CD4-positive, alpha-beta memory T cell (primary cell): Measurements from ENCODE around the gene FAM131B. TPM values are rescaled to one million over a fixed set of nuclear protein-coding genes. Genes with fewer than 3 reads are reported as not detected.
A peak's percentile ranks its signal among the peaks of the same experiment; 100 is the strongest.

Source experiments
- CTCF ChIA-PET: fragments of 350-600 bp; sonication (Branson Sonifier 250); formaldehyde crosslinking; loops from one replicate; lab custom pipeline; 2021; ENCODE audit warnings: inconsistent platforms; ENCODE audit not compliant: partially characterized antibody; lab: Charles Lee
- POLR2A ChIA-PET: fragments of 350-600 bp; sonication (Branson Sonifier 250); formaldehyde crosslinking; loops from one replicate; lab custom pipeline; 2021; ENCODE audit not compliant: partially characterized antibody; lab: Charles Lee
- DNase-seq, 5 donors: peaks; one replicate each; pipeline versions ENCODE4 v3.0.0 to v3.0.0-alpha.2; 2020 to 2022; ENCODE audit warnings: mixed read lengths in 1 of 5
- H3K27ac ChIP-seq: one replicate; pipeline ENCODE4 v1.7.0; 2013; ENCODE audit warnings: low read depth, low read length
- H3K27me3 ChIP-seq: 2 replicates; pipeline ENCODE4 v1.7.0; 2013; ENCODE audit warnings: mild to moderate bottlenecking, low read length, moderate library complexity; ENCODE audit not compliant: insufficient read depth
- H3K36me3 ChIP-seq: 2 replicates; pipeline ENCODE4 v1.7.0; 2013; ENCODE audit warnings: mild to moderate bottlenecking, low read length, moderate library complexity; ENCODE audit not compliant: insufficient read depth
- H3K4me1 ChIP-seq: 2 replicates; pipeline ENCODE4 v1.7.0; 2013; ENCODE audit warnings: mild to moderate bottlenecking, low read length, moderate library complexity; ENCODE audit not compliant: insufficient read depth
- H3K4me3 ChIP-seq, 2 donors: one replicate each; pipeline ENCODE4 v1.7.0; 2013; ENCODE audit warnings: low read length in 2 of 2, mild to moderate bottlenecking in 1 of 2
- H3K9me3 ChIP-seq, 2 donors: one replicate each; pipeline ENCODE4 v1.7.0; 2013; ENCODE audit warnings: low read length in 2 of 2, control low read depth in 1 of 2; ENCODE audit not compliant: control insufficient read depth in 1 of 2
- H3K27ac Mint-ChIP-seq, 7 donors: one replicate each; pipeline ENCODE4 v1.8.0; 2020 to 2021; ENCODE audit warnings: mixed read lengths in 7 of 7, mild to moderate bottlenecking in 6 of 7, inconsistent platforms in 3 of 7, moderate library complexity in 3 of 7
- H3K27me3 Mint-ChIP-seq, 2 donors: one replicate each; pipeline ENCODE4 v1.8.0; 2020 to 2021; ENCODE audit warnings: mixed read lengths in 2 of 2
- H3K36me3 Mint-ChIP-seq, 2 donors: one replicate each; pipeline ENCODE4 v1.8.0; 2020 to 2021; ENCODE audit warnings: mixed read lengths in 2 of 2, inconsistent platforms in 1 of 2, mild to moderate bottlenecking in 1 of 2
- H3K4me1 Mint-ChIP-seq, 4 donors: one replicate each; pipeline ENCODE4 v1.8.0; 2020 to 2021; ENCODE audit warnings: mixed read lengths in 4 of 4, mild to moderate bottlenecking in 1 of 4
- H3K4me3 Mint-ChIP-seq, 8 donors: one replicate each; pipeline ENCODE4 v1.8.0; 2020 to 2021; ENCODE audit warnings: mixed read lengths in 8 of 8, mild to moderate bottlenecking in 7 of 8, moderate library complexity in 6 of 8, inconsistent platforms in 3 of 8
- H3K9me3 Mint-ChIP-seq, 8 donors: one replicate each; pipeline ENCODE4 v1.8.0; 2020 to 2021; ENCODE audit warnings: mixed read lengths in 8 of 8, mild to moderate bottlenecking in 5 of 8, inconsistent platforms in 3 of 8, moderate library complexity in 1 of 8
- intact Hi-C: fragments of 100-400 bp; cut with micrococcal nuclease; formaldehyde crosslinking; loops from one replicate; pipeline ENCODE4 v1.15.1; 2023
- polyA plus RNA-seq, 2 donors: library from polyadenylated mRNA; unstranded; fragments of 300-500 nt; fragmentation: Illumina TruSeq; gene quantifications; one replicate each; pipeline ENCODE4 v1.2.3, GENCODE V29; 2021
- total RNA-seq, 2 experiments: library from RNA; stranded (reverse); gene quantifications; one replicate each; pipeline ENCODE4 v1.2.3, GENCODE V29; 2021

FAM131B gene
- total and polyA plus RNA-seq, 4 experiments from 2014 or later = 0.61 to 0.97 TPM; not detected in 2

- intact Hi-C loops = no loop called here
- peaks cover 24 to 62% of the 10 kb centered on the region in 2 donors for H3K36me3 Mint-ChIP-seq
- CTCF ChIA-PET = interaction anchor here (0.9 to 2.4 kb wide), 5 partner anchors 12 to 92 kb away, joined by 3 to 11 read pairs (median 6); no protein-coding TSS in a partner anchor
- Histone ChIP-seq H3K4me1 (peaks cover 7% of the 10 kb centered on the region), H3K9me3 (no peaks in the 10 kb centered on the region), H3K36me3 (peaks cover 64% of the 10 kb centered on the region), H3K4me3 (no peak overlapping the region), H3K27me3 (no peaks in the 10 kb centered on the region), H3K27ac (no peak overlapping the region)
- H3K27me3 Mint-ChIP-seq = no peaks in the 10 kb centered on the region
- H3K27ac Mint-ChIP-seq = no peak overlapping the region
- no peak overlapping the region for H3K4me3 Mint-ChIP-seq
- no peak for DNase-seq
- H3K4me1 Mint-ChIP-seq = peaks cover 7 to 21% (median 12%) of the 10 kb centered on the region in 4 donors
- H3K9me3 Mint-ChIP-seq = no peaks in the 10 kb centered on the region
- POLR2A ChIA-PET = interaction anchor here (1.8 to 6.7 kb wide), 4 partner anchors 7 to 15 kb away, joined by 8 to 42 read pairs (median 19); partner anchors contain the start of genes EPHA1 and ZYX
Observed at GRCh38 chr7:143391462-143392404, 29.2 kb upstream of the FAM131B start.

GRCh38 chr7:143390773-143391317, 28.3 kb upstream of the FAM131B start:
- no peak overlapping the region for H3K27ac ChIP-seq
- no peak overlapping the region for H3K4me3 Mint-ChIP-seq
- H3K4me3 ChIP-seq = no peak overlapping the region
- H3K27me3 ChIP-seq = no peaks in the 10 kb centered on the region
- peaks cover 65% of the 10 kb centered on the region for H3K36me3 ChIP-seq
- H3K27ac Mint-ChIP-seq = no peak overlapping the region
- H3K9me3 ChIP-seq = no peaks in the 10 kb centered on the region
- peaks cover 24 to 57% of the 10 kb centered on the region in 2 donors for H3K36me3 Mint-ChIP-seq
- DNase-seq = no peak
- ChIA-PET CTCF (interaction anchor here (0.8 to 4.1 kb wide), 7 partner anchors 11 to 132 kb away, joined by 3 to 18 read pairs (median 6); no protein-coding TSS in a partner anchor), POLR2A (interaction anchor here (0.6 to 6.7 kb wide), 4 partner anchors 10 to 148 kb away, joined by 3 to 42 read pairs (median 6); partner anchors contain the start of gene ZYX)
- peaks cover 16% of the 10 kb centered on the region for H3K4me1 ChIP-seq
- H3K27me3 Mint-ChIP-seq = no peaks in the 10 kb centered on the region
- intact Hi-C loops = no loop called here
- H3K9me3 Mint-ChIP-seq = no peaks in the 10 kb centered on the region
- H3K4me1 Mint-ChIP-seq = peaks cover 7 to 21% (median 12%) of the 10 kb centered on the region in 4 donors

GRCh38 chr7:143390104-143390772, 27.7 kb upstream of the FAM131B start:
- peak overlapping the region in 6 of 7 donors; percentile 20 to 86 (median 52) for H3K27ac Mint-ChIP-seq
- ChIA-PET CTCF (interaction anchor here (0.8 to 4.1 kb wide), 7 partner anchors 10 to 150 kb away, joined by 3 to 18 read pairs (median 6); no protein-coding TSS in a partner anchor), POLR2A (interaction anchor here (0.6 to 6.7 kb wide), 6 partner anchors 10 to 147 kb away, joined by 3 to 42 read pairs (median 6); partner anchors contain the start of gene ZYX)
- Histone ChIP-seq H3K36me3 (peaks cover 61% of the 10 kb centered on the region), H3K9me3 (no peaks in the 10 kb centered on the region), H3K27ac (no peak overlapping the region), H3K4me3 (no peak overlapping the region), H3K4me1 (peaks cover 22% of the 10 kb centered on the region), H3K27me3 (no peaks in the 10 kb centered on the region)
- H3K4me3 Mint-ChIP-seq = no peak overlapping the region
- peaks cover 22 to 54% of the 10 kb centered on the region in 2 donors for H3K36me3 Mint-ChIP-seq
- no peaks in the 10 kb centered on the region for H3K9me3 Mint-ChIP-seq
- DNase-seq = no peak
- intact Hi-C loops = no loop called here
- H3K27me3 Mint-ChIP-seq = no peaks in the 10 kb centered on the region
- H3K4me1 Mint-ChIP-seq = peaks cover 7 to 19% (median 10%) of the 10 kb centered on the region in 4 donors

- Mint-ChIP-seq H3K9me3 (no peaks in the 10 kb centered on the region), H3K27ac (peak overlapping the region; percentile 5 to 86 (median 54)), H3K36me3 (peaks cover 20 to 48% of the 10 kb centered on the region in 2 donors), H3K4me1 (peaks cover 4 to 15% (median 7%) of the 10 kb centered on the region in 4 donors), H3K4me3 (no peak overlapping the region), H3K27me3 (no peaks in the 10 kb centered on the region)
- peaks cover 61% of the 10 kb centered on the region for H3K36me3 ChIP-seq
- H3K4me1 ChIP-seq = peaks cover 30% of the 10 kb centered on the region
- CTCF ChIA-PET = interaction anchor here (0.8 to 4.1 kb wide), 7 partner anchors 15 to 149 kb away, joined by 3 to 18 read pairs (median 4); partner anchors contain the start of gene EPHA1
- no peak for DNase-seq
- intact Hi-C loops = loop anchor here (2.0 kb wide), 1 partner anchor 15 kb away; no protein-coding TSS in a partner anchor
- H3K27ac ChIP-seq = no peak overlapping the region
- POLR2A ChIA-PET = interaction anchor here (1.0 to 6.7 kb wide), 7 partner anchors 9 to 18 kb away, joined by 3 to 42 read pairs (median 8); partner anchors contain the start of gene ZYX
- H3K27me3 ChIP-seq = no peaks in the 10 kb centered on the region
- H3K9me3 ChIP-seq = no peaks in the 10 kb centered on the region
- H3K4me3 ChIP-seq = no peak overlapping the region
Observed at GRCh38 chr7:143389316-143390103, 27.0 kb upstream of the FAM131B start.

- Mint-ChIP-seq H3K36me3 (peaks cover 20 to 43% of the 10 kb centered on the region in 2 donors), H3K4me3 (no peak overlapping the region), H3K27ac (peak overlapping the region in 1 of 7 donors; percentile 49), H3K4me1 (peaks cover 3 to 15% (median 6%) of the 10 kb centered on the region in 4 donors), H3K27me3 (no peaks in the 10 kb centered on the region), H3K9me3 (no peaks in the 10 kb centered on the region)
- Histone ChIP-seq H3K27ac (no peak overlapping the region), H3K4me1 (peaks cover 39% of the 10 kb centered on the region), H3K9me3 (no peaks in the 10 kb centered on the region), H3K4me3 (no peak overlapping the region), H3K27me3 (no peaks in the 10 kb centered on the region), H3K36me3 (peaks cover 67% of the 10 kb centered on the region)
- ChIA-PET CTCF (interaction anchor here (1.0 to 4.1 kb wide), 7 partner anchors 10 to 148 kb away, joined by 3 to 18 read pairs (median 4); partner anchors contain the start of gene EPHA1), POLR2A (interaction anchor here (0.7 to 2.8 kb wide), 5 partner anchors 8 to 28 kb away, joined by 3 to 8 read pairs (median 5); no protein-coding TSS in a partner anchor)
- intact Hi-C loops = loop anchor here (2.0 kb wide), 1 partner anchor 14 kb away; no protein-coding TSS in a partner anchor
- DNase-seq = no peak
Observed at GRCh38 chr7:143388491-143389101, 26.1 kb upstream of the FAM131B start.
